GM12872 (cell line): ENCODE measurements around the gene PIK3C3.

Experiments
- CTCF ChIP-seq: IDR thresholded peaks from 3 replicates; pipeline ENCODE4 v1.5.1; 2011; ENCODE audit warnings: low read depth, mild to moderate bottlenecking, low read length, moderate library complexity; ENCODE audit not compliant: insufficient read depth

PIK3C3 gene

GRCh38 chr18:42131930-42132244, 176.9 kb downstream of the PIK3C3 start:
- TF ChIP-seq CTCF = no peak
